Endothelial cell (in vitro differentiated cells): ENCODE measurements around the gene SLC7A11. TPM values are rescaled to one million over a fixed set of nuclear protein-coding genes. Genes with fewer than 3 reads are reported as not detected.

ENCODE experiments used
- DNase-seq: peaks from one replicate; pipeline ENCODE4 v3.0.0; 2021; ENCODE audit warnings: low spot score
- H3K27ac Mint-ChIP-seq: one replicate; pipeline ENCODE4 v1.8.0; 2021; ENCODE audit warnings: mixed read lengths, inconsistent platforms; ENCODE audit not compliant: unreplicated experiment
- H3K27me3 Mint-ChIP-seq: one replicate; pipeline ENCODE4 v1.8.0; 2021; ENCODE audit warnings: mild to moderate bottlenecking, moderate library complexity, mixed read lengths, inconsistent platforms; ENCODE audit not compliant: unreplicated experiment
- H3K36me3 Mint-ChIP-seq: one replicate; pipeline ENCODE4 v1.8.0; 2021; ENCODE audit warnings: mild to moderate bottlenecking, low read depth, mixed read lengths, inconsistent platforms; ENCODE audit not compliant: unreplicated experiment
- H3K4me1 Mint-ChIP-seq: one replicate; pipeline ENCODE4 v1.8.0; 2021; ENCODE audit warnings: mild to moderate bottlenecking, mixed read lengths, inconsistent platforms; ENCODE audit not compliant: unreplicated experiment
- H3K4me3 Mint-ChIP-seq: one replicate; pipeline ENCODE4 v1.8.0; 2021; ENCODE audit warnings: mild to moderate bottlenecking, mixed read lengths, inconsistent platforms; ENCODE audit not compliant: unreplicated experiment
- H3K9me3 Mint-ChIP-seq: one replicate; pipeline ENCODE4 v1.8.0; 2021; ENCODE audit warnings: mixed read lengths, inconsistent platforms; ENCODE audit not compliant: unreplicated experiment
- CTCF ChIP-seq: fragments of 200-600 bp; sonication (generic); IDR thresholded peaks from one replicate; pipeline ENCODE4 v1.5.0; 2021; ENCODE audit warnings: antibody characterized with exemption; ENCODE audit not compliant: unreplicated experiment
- total RNA-seq: library from RNA; stranded (reverse); fragmentation: NEBNext Ultra II Directional; extraction: Animal tissue kit (Norgen Biotek cat#: 25700); gene quantifications from one replicate; pipeline ENCODE4 v1.2.1, GENCODE V29; 2021; ENCODE audit not compliant: unreplicated experiment

The SLC7A11 gene
- total RNA-seq, 1 donor from 2014 or later: 5.1 TPM

- Mint-ChIP-seq H3K27me3 (no peaks in the 10 kb centered on the region), H3K4me1 (peaks cover 6% of the 10 kb centered on the region), H3K36me3 (no peaks in the 10 kb centered on the region), H3K4me3 (no peak overlapping the region), H3K27ac (no peak overlapping the region), H3K9me3 (no peaks in the 10 kb centered on the region)
- no peak for DNase-seq
- no peak for TF ChIP-seq CTCF
These were observed 103.4 kb downstream of the SLC7A11 start for GRCh38 chr4:138138774-138139173.

GRCh38 chr4:138135610-138136009 lies 106.5 kb downstream of the SLC7A11 start:
- no peak for TF ChIP-seq CTCF
- Mint-ChIP-seq H3K36me3 (no peaks in the 10 kb centered on the region), H3K4me3 (no peak overlapping the region), H3K27ac (no peak overlapping the region), H3K9me3 (peaks cover 5% of the 10 kb centered on the region), H3K4me1 (peaks cover 3% of the 10 kb centered on the region), H3K27me3 (no peaks in the 10 kb centered on the region)
- no peak for DNase-seq

- H3K9me3 Mint-ChIP-seq: no peaks in the 10 kb centered on the region
- DNase-seq: no peak
- peaks cover 8% of the 10 kb centered on the region for H3K4me1 Mint-ChIP-seq
- no peak overlapping the region for H3K27ac Mint-ChIP-seq
- no peak for TF ChIP-seq CTCF
- H3K36me3 Mint-ChIP-seq: no peaks in the 10 kb centered on the region
- no peak overlapping the region for H3K4me3 Mint-ChIP-seq
- H3K27me3 Mint-ChIP-seq: peaks cover 2% of the 10 kb centered on the region
These were observed 123.9 kb downstream of the SLC7A11 start for GRCh38 chr4:138118270-138118669.

- no peaks in the 10 kb centered on the region for H3K36me3 Mint-ChIP-seq
- TF ChIP-seq CTCF: no peak
- peaks cover 23% of the 10 kb centered on the region for H3K4me1 Mint-ChIP-seq
- H3K9me3 Mint-ChIP-seq: peaks cover 2% of the 10 kb centered on the region
- no peak for DNase-seq
- no peak overlapping the region for H3K4me3 Mint-ChIP-seq
- peaks cover 5% of the 10 kb centered on the region for H3K27me3 Mint-ChIP-seq
- H3K27ac Mint-ChIP-seq: no peak overlapping the region
These were observed 127.1 kb downstream of the SLC7A11 start for GRCh38 chr4:138115053-138115452.

- Mint-ChIP-seq H3K27ac (no peak overlapping the region), H3K4me3 (no peak overlapping the region), H3K9me3 (peaks cover 4% of the 10 kb centered on the region), H3K36me3 (no peaks in the 10 kb centered on the region), H3K4me1 (peaks cover 23% of the 10 kb centered on the region), H3K27me3 (peaks cover 6% of the 10 kb centered on the region)
- no peak for TF ChIP-seq CTCF
- DNase-seq: no peak
These were observed 127.7 kb downstream of the SLC7A11 start for GRCh38 chr4:138114434-138114833.
